Smooth muscle cell (in vitro differentiated cells): ENCODE results near the gene CTRL. TPM values are rescaled to one million over a fixed set of nuclear protein-coding genes. Genes with fewer than 3 reads are reported as not detected.

ENCODE experiments used
- DNase-seq: peaks from one replicate; lab custom pipeline; 2025; ENCODE audit not compliant: unreplicated experiment; lab: John Stamatoyannopoulos, UW
- H2AFZ ChIP-seq: fragments of 200-600 bp; sonication (generic); 2 replicates; pipeline ENCODE4 v1.6.0; 2016; ENCODE audit warnings: antibody characterized with exemption, low read depth, mild to moderate bottlenecking
- H3F3A ChIP-seq: fragments of 200-600 bp; sonication (generic); 2 replicates; pipeline ENCODE4 v1.6.0; 2017; ENCODE audit warnings: antibody characterized with exemption, low read depth
- H3K27ac ChIP-seq: fragments of 200-600 bp; sonication (generic); 2 replicates; pipeline ENCODE4 v1.5.1; 2016; ENCODE audit warnings: low read depth, mild to moderate bottlenecking
- H3K27me3 ChIP-seq: fragments of 200-600 bp; sonication (generic); 2 replicates; pipeline ENCODE4 v1.6.1; 2016; ENCODE audit warnings: low read depth, mild to moderate bottlenecking
- H3K36me3 ChIP-seq: fragments of 200-600 bp; sonication (generic); 2 replicates; pipeline ENCODE4 v1.5.1; 2016; ENCODE audit warnings: low read depth
- H3K4me1 ChIP-seq: fragments of 200-600 bp; sonication (generic); 2 replicates; pipeline ENCODE4 v1.5.1; 2016; ENCODE audit warnings: low read depth
- H3K4me2 ChIP-seq: fragments of 200-600 bp; sonication (generic); 2 replicates; pipeline ENCODE4 v1.6.0; 2016; ENCODE audit warnings: mild to moderate bottlenecking
- H3K4me3 ChIP-seq: fragments of 200-600 bp; sonication (generic); 2 replicates; pipeline ENCODE4 v1.5.1; 2016; ENCODE audit warnings: mild to moderate bottlenecking
- H3K79me2 ChIP-seq: fragments of 200-600 bp; sonication (generic); 2 replicates; pipeline ENCODE4 v1.6.0; 2016; ENCODE audit warnings: low read depth, mild to moderate bottlenecking
- H3K9ac ChIP-seq: fragments of 200-600 bp; sonication (generic); 2 replicates; pipeline ENCODE4 v1.6.0; 2016; ENCODE audit warnings: low read depth
- H3K9me3 ChIP-seq: fragments of 200-600 bp; sonication (generic); replicated peaks from 2 replicates; pipeline ENCODE4 v1.5.1; 2016; ENCODE audit warnings: low read depth
- H4K20me1 ChIP-seq: fragments of 200-600 bp; sonication (generic); 2 replicates; pipeline ENCODE4 v1.6.0; 2016; ENCODE audit warnings: low read depth
- WGBS: methylation state at CpG from one replicate; pipeline ENCODE4 v1.1.7; 2016; ENCODE audit warnings: low lambda C conversion rate; 5-methylcytosine and 5-hydroxymethylcytosine counted together
- polyA plus RNA-seq: library from polyadenylated mRNA; unstranded; fragments of >200 nt; fragmentation: Nextera tagmentation; extraction: Ambion mirVana; gene quantifications from 2 replicates; pipeline ENCODE4 v1.2.1, GENCODE V29; 2016
- total RNA-seq: library from RNA; depleted of rRNA; stranded (reverse); fragments of >200 nt; gene quantifications from 2 replicates; pipeline ENCODE4 v1.2.3, GENCODE V29; 2014
- TF ChIP-seq, protein P1 (sequence below): fragments of 200-600 bp; sonication (generic); IDR thresholded peaks from 2 replicates; pipeline ENCODE4 v1.5.1; 2017; ENCODE audit warnings: borderline replicate concordance, mild to moderate bottlenecking, antibody characterized with exemption; ENCODE audit not compliant: insufficient read depth, poor library complexity, severe bottlenecking

CTRL gene
- total RNA-seq (0.18 and 0.90 TPM in 2 replicates), polyA plus RNA-seq (12.9 and 14.8 TPM in 2 replicates)

DNA sequence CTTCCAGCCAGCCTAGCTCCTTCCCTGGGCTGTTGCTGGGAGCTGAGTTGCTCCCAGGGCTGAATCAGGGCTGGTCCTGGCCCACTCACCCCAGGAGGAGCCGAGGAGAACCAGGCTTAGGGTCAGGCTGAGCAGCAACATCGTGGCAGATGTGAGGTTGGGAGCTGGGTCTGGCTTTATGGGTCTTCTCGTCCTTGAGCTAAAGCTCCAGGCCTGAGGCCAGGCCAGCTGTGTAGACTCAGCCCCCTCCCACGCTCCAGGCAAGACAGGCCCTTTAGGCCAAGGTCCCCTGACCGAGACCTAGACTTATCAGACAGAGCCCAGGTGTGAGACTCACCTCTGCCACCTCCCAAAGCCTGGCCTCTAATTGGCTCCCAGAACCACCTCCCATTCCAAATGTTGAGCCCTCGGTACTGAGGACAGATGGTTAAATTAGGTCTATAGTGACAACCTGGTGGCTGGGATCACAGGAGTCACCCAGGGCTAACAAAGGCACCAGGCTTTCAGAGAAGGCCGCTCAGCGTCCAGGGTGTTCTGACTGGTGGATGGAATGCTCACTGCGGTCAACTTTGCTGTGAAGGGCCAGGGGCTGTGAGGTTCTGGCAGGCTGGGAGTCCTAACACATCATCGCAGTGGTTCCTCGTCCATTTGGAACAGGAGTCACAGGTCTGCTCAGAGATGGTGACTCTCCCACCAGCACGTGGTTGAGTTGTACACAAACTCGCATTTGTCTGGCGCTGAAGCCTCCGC, at the start of gene CTRL:
CTRL (minus strand) TSS at position 151 of the 750 bp plus-strand sequence; CDS start at position 141, 10 bp downstream.
- no peak within 1 kb of the TSS for H3K4me3 ChIP-seq
- H3K79me2 ChIP-seq: no peaks in the 10 kb centered on the region
- no peaks in the 10 kb centered on the region for H3K36me3 ChIP-seq
- TF ChIP-seq, protein P1, sequence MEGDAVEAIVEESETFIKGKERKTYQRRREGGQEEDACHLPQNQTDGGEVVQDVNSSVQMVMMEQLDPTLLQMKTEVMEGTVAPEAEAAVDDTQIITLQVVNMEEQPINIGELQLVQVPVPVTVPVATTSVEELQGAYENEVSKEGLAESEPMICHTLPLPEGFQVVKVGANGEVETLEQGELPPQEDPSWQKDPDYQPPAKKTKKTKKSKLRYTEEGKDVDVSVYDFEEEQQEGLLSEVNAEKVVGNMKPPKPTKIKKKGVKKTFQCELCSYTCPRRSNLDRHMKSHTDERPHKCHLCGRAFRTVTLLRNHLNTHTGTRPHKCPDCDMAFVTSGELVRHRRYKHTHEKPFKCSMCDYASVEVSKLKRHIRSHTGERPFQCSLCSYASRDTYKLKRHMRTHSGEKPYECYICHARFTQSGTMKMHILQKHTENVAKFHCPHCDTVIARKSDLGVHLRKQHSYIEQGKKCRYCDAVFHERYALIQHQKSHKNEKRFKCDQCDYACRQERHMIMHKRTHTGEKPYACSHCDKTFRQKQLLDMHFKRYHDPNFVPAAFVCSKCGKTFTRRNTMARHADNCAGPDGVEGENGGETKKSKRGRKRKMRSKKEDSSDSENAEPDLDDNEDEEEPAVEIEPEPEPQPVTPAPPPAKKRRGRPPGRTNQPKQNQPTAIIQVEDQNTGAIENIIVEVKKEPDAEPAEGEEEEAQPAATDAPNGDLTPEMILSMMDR: no peak
- H3K9ac ChIP-seq: no peak within 1 kb of the TSS
- peaks cover 10% of the 10 kb centered on the region for H3K4me1 ChIP-seq
- no peak within 1 kb of the TSS for H3K4me2 ChIP-seq
- no peaks in the 10 kb centered on the region for H3F3A ChIP-seq
- no peak within 1 kb of the TSS for H3K27ac ChIP-seq
- no peaks in the 10 kb centered on the region for H3K9me3 ChIP-seq
- no peaks in the 10 kb centered on the region for H3K27me3 ChIP-seq
- 90% methylated on average over 15 of the region's 15 CpGs for WGBS
- H4K20me1 ChIP-seq: peaks cover 28% of the 10 kb centered on the region
- no peak for DNase-seq
- no peak within 1 kb of the TSS for H2AFZ ChIP-seq

DNA sequence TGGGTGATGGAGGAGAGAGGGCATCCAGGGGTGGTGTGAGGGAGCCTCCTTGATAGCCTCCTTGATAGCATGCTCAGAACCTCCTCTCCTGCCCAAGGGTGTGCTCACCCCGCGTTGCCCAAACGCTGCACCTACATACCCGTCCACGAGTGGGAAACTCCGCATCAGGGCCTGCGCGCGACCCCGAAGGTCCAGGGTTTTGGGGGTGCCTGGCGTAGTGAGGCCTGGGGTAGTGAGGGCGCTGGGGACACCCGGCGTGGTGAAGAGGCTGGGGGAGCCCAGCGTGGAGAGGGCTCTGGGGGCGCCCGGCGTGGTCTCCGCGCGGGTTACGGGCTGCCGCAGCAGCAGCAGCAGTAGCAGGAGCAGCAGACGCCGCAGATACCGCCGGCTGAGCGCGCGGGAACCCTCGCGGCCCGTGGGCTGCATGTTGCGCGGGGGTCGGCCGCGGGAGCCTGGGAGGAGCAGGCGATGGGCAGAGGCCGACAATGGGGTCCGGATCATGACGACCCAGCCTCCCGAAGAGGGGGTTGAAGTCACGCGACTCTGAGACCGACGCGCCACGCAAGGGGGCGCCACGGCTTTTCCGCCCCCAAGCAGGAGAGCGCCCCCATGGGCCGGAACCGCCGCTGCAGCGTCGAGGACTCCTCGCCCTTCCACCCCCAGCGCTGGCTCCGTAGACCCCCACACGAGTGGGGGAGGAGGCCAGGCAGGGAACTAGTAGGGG, 48.5 kb upstream of the CTRL start, which contains the start of gene DPEP3:
DPEP3 (minus strand) TSS at position 545 of the 724 bp plus-strand sequence; CDS start at position 426, 119 bp downstream.
- no peaks in the 10 kb centered on the region for H3K79me2 ChIP-seq
- TF ChIP-seq, protein P1: peak; percentile 23
- no peaks in the 10 kb centered on the region for H3K27me3 ChIP-seq
- H3K4me2 ChIP-seq: no peak within 1 kb of the TSS
- H4K20me1 ChIP-seq: no peaks in the 10 kb centered on the region
- DNase-seq: no peak
- no peaks in the 10 kb centered on the region for H3K36me3 ChIP-seq
- H3K27ac ChIP-seq: no peak within 1 kb of the TSS
- H3K9me3 ChIP-seq: no peaks in the 10 kb centered on the region
- no peaks in the 10 kb centered on the region for H3K4me1 ChIP-seq
- 70% methylated on average over 60 of the region's 62 CpGs for WGBS
- H2AFZ ChIP-seq: no peak within 1 kb of the TSS
- H3K9ac ChIP-seq: no peak within 1 kb of the TSS
- no peaks in the 10 kb centered on the region for H3F3A ChIP-seq
- H3K4me3 ChIP-seq: no peak within 1 kb of the TSS

DNA sequence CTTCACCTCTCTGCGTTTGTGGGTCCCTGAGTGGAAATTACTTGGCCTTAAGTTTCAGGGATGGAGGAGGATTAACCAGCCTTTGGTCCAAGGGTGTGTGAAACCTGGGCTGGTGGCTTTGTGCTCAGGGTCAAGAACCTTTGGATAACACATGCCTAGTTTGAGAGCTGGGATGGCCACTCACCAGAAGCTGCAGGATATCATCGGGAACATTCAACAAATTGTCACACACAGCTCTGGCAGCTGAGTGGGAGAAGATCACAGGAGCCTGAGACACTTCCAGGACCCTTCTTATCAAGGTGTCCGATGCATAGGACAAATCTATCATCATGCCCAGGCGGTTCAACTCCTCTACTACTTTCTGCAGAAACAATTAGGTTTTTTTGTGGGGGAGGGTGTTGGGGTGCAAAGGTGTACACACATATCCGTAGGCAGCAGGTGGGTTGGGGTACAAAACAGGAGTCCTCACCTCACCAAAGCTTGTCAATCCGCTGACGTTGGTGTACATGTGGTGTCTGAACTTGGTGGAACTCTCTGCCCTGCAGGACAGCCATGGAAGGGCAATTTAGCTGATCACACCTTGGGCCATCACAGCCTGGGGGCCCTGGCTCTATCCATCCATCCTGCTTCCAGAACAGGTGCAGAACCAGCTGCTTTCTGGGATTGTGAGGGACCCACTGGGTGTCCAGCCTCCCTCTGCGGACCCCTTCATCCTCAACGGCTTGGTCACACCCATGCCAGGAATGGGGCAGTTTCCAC, 46.0 kb upstream of the CTRL start:
- WGBS: 86% methylated on average over 9 of the region's 9 CpGs
- Histone ChIP-seq H2AFZ (no peak overlapping the region), H4K20me1 (no peaks in the 10 kb centered on the region), H3K9ac (no peak overlapping the region), H3K9me3 (no peaks in the 10 kb centered on the region), H3K36me3 (no peaks in the 10 kb centered on the region), H3K79me2 (no peaks in the 10 kb centered on the region), H3K27ac (no peak overlapping the region), H3K4me3 (no peak overlapping the region), H3F3A (no peaks in the 10 kb centered on the region), H3K4me1 (no peaks in the 10 kb centered on the region), H3K27me3 (no peaks in the 10 kb centered on the region), H3K4me2 (no peak overlapping the region)
- no peak for DNase-seq
- TF ChIP-seq, protein P1: no peak
